ENCODE measurements around the gene LDB1. TPM values are rescaled to one million over a fixed set of nuclear protein-coding genes. Genes with fewer than 3 reads are reported as not detected.

LDB1 gene
- total RNA-seq, 4 donors from 2014 or later, result 49.8 to 67.3 (median 54.8) TPM

- H3K27me3 ChIP-seq, result no peaks in the 10 kb centered on the region
- H3K9me3 ChIP-seq, result no peaks in the 10 kb centered on the region
- peak; percentile 62 to 64 for DNase-seq
- TF ChIP-seq CTCF (IDR thresholded peaks at IDR 0.05) (no peak), POLR2A (IDR thresholded peaks at IDR 0.05) (no peak)
- no peaks in the 10 kb centered on the region for H3K36me3 ChIP-seq
- intact Hi-C loops (cut with DNase I), result loop anchor here (5.0 kb wide), 1 partner anchor 33 kb away; the partner anchor contains the start of gene NOLC1
- peaks cover 47 to 56% of the 10 kb centered on the region in 2 donors for H3K4me1 ChIP-seq
- WGBS, 2 donors, result 6 to 23% methylated on average over 2 to 5 of the region's 6 CpGs
- peak overlapping the region; percentile 97 to 98 (median 97) for H3K27ac ChIP-seq
- peak overlapping the region in 1 of 3 donors; percentile 73 for H3K4me3 ChIP-seq (replicated peaks in 1 of 3)
Measured at GRCh38 chr10:102118867-102119266, 1.3 kb downstream of the LDB1 start.

DNA sequence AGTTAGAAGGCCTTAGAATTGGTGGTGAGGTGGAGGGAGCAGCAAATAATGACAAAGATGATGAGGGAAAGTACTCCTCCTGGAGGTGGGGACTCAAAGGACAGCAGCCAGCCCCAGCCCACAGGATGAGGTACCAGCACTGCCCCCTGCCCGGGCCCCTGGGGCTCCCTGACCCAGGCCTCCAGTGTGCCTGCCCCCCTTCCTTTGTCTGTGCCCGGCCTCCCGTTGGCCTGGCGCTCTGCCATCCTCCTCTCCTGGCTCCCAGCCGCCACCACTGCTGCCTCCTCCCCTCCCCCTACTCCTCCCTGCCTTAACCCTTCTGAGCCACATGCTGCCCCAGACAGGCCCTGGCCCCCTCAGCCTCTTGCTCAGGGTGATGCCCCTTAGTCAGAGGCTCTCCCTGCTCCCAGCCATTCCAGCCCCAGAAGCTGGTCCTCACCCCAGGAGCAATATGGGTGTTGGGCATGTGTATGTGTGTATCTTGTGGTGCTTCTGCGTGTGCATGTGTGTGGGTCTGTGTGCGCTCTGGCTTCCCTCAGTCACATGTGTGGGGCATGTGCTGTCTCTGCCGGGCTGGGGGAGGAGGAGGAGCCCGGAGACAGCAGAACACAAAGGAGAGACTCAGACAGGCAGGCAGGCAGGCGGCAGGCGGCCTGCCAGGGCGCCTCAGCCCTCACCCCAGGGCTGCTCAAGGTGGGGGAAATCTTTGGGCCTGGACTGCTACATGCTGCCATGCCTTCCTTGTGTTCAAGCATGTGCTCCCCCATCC is 2.6 kb downstream of the LDB1 start:
- H3K4me3 ChIP-seq (replicated peaks in 1 of 3), result peak overlapping the region in 1 of 3 donors; percentile 73
- no peaks in the 10 kb centered on the region for H3K27me3 ChIP-seq
- peak overlapping the region; percentile 64 to 98 (median 97) for H3K27ac ChIP-seq
- 0 to 6% methylated on average over 5 to 11 of the region's 12 CpGs for WGBS, 2 donors
- peak in 1 of 2 donors; percentile 19 for TF ChIP-seq POLR2A (IDR thresholded peaks at IDR 0.05)
- peak in 1 of 6 experiments; percentile 11 for TF ChIP-seq CTCF (IDR thresholded peaks at IDR 0.05)
- no peaks in the 10 kb centered on the region for H3K36me3 ChIP-seq
- DNase-seq, result peak; percentile 90 to 91
- no peaks in the 10 kb centered on the region for H3K9me3 ChIP-seq
- intact Hi-C loops (cut with DNase I), result loop anchor here (5.0 kb wide), 1 partner anchor 35 kb away; the partner anchor contains the start of gene NOLC1
- peaks cover 59 to 69% of the 10 kb centered on the region in 2 donors for H3K4me1 ChIP-seq

DNA sequence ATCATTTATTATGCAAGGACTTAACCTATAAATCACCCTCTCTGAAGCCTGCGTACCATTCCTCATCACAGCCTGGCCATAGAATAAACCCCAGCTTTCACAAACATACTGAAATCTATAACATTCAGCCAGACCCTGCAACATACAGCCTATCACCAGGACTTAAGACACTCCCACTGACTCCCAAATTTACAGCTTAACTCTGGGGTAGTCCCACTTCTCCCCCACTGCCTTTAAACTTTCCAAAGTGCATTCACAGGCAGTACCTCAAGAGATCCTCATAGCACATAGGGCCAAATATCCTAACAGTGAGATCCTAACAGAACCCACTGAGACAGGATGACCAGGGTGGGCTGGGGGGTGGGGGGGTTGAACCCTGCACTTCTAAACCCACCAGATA is 3.5 kb downstream of the LDB1 start:
- Histone ChIP-seq H3K4me3 (replicated peaks in 1 of 3) (peak overlapping the region in 1 of 3 donors; percentile 73), H3K4me1 (peaks cover 58 to 65% of the 10 kb centered on the region in 2 donors), H3K27me3 (no peaks in the 10 kb centered on the region), H3K36me3 (peaks cover 0 to 3% of the 10 kb centered on the region in 2 donors), H3K9me3 (no peaks in the 10 kb centered on the region), H3K27ac (peak overlapping the region; percentile 64 to 98 (median 97))
- intact Hi-C loops (cut with DNase I), result loop anchor here (5.0 kb wide), 1 partner anchor 36 kb away; the partner anchor contains the start of gene NOLC1
- DNase-seq, result no peak
- WGBS, 2 donors, result 86 to 100% methylated on average over 1 of the region's 1 CpG
- TF ChIP-seq POLR2A (IDR thresholded peaks at IDR 0.05), result no peak
- TF ChIP-seq CTCF (IDR thresholded peaks at IDR 0.05), result no peak

GRCh38 chr10:102115775-102116174 is 4.4 kb downstream of the LDB1 start:
- no peak for DNase-seq
- TF ChIP-seq CTCF (IDR thresholded peaks at IDR 0.05) (no peak), POLR2A (IDR thresholded peaks at IDR 0.05) (no peak)
- peaks cover 55 to 59% of the 10 kb centered on the region in 2 donors for H3K4me1 ChIP-seq
- no peaks in the 10 kb centered on the region for H3K27me3 ChIP-seq
- peak overlapping the region in 2 of 3 donors; percentile 27 to 61 for H3K27ac ChIP-seq
- H3K9me3 ChIP-seq, result no peaks in the 10 kb centered on the region
- intact Hi-C loops (cut with DNase I), result loop anchor here (5.0 kb wide), 1 partner anchor 37 kb away; the partner anchor contains the start of gene NOLC1
- WGBS, 2 donors, result 17 to 27% methylated on average over 3 of the region's 3 CpGs
- H3K4me3 ChIP-seq (replicated peaks in 1 of 3), result no peak overlapping the region
- H3K36me3 ChIP-seq, result peaks cover 6 to 11% of the 10 kb centered on the region in 2 donors
